Stimulated activated CD8-positive, alpha-beta memory T cell treated with anti-CD3 and anti-CD28 coated beads, Interleukin-15, amount 100 ng/mL, for 48 hours (primary cell): ENCODE data around the gene NFATC1.

Experiments used
- DNase-seq, 2 donors: peaks; one replicate each; pipeline ENCODE4 v3.0.0-alpha.2; 2020; ENCODE audit warnings: low read depth in 2 of 2

The NFATC1 gene

GRCh38 chr18:79457239-79457638 lies 61.5 kb downstream of the NFATC1 start:
- no peak for DNase-seq

- DNase-seq = no peak
Observed at GRCh38 chr18:79457652-79458051, 61.9 kb downstream of the NFATC1 start.

- no peak for DNase-seq
Observed at GRCh38 chr18:79458131-79458838, 62.6 kb downstream of the NFATC1 start.

- no peak for DNase-seq
Observed at GRCh38 chr18:79458917-79459803, 63.4 kb downstream of the NFATC1 start.

- DNase-seq = no peak
Observed at GRCh38 chr18:79459946-79460480, 64.3 kb downstream of the NFATC1 start.

GRCh38 chr18:79460481-79461300 lies 65.0 kb downstream of the NFATC1 start:
- DNase-seq = no peak

GRCh38 chr18:79461627-79462026 lies 65.9 kb downstream of the NFATC1 start:
- no peak for DNase-seq

GRCh38 chr18:79463424-79463960 lies 67.8 kb downstream of the NFATC1 start:
- DNase-seq = no peak

- DNase-seq = no peak
Observed at GRCh38 chr18:79465392-79465991, 69.8 kb downstream of the NFATC1 start.

GRCh38 chr18:79466591-79466990 lies 70.9 kb downstream of the NFATC1 start:
- no peak for DNase-seq

- no peak for DNase-seq
Observed at GRCh38 chr18:79467126-79467525, 71.4 kb downstream of the NFATC1 start.

- DNase-seq = no peak
Observed at GRCh38 chr18:79468119-79468789, 72.5 kb downstream of the NFATC1 start.

- DNase-seq = no peak
Observed at GRCh38 chr18:79469309-79469708, 73.6 kb downstream of the NFATC1 start.

- DNase-seq = no peak
Observed at GRCh38 chr18:79469751-79470505, 74.2 kb downstream of the NFATC1 start.

- DNase-seq = no peak
Observed at GRCh38 chr18:79470547-79470946, 74.8 kb downstream of the NFATC1 start.

GRCh38 chr18:79471046-79471445 lies 75.3 kb downstream of the NFATC1 start:
- no peak for DNase-seq

GRCh38 chr18:79471597-79471996 lies 75.9 kb downstream of the NFATC1 start:
- DNase-seq = no peak

- no peak for DNase-seq
Observed at GRCh38 chr18:79472176-79472575, 76.4 kb downstream of the NFATC1 start.

- no peak for DNase-seq
Observed at GRCh38 chr18:79472946-79473345, 77.2 kb downstream of the NFATC1 start.
